ENCODE results near the gene PARVB.
"Not testable (repeated sequence)": the region's sequence is repeated elsewhere in the genome, so short reads cannot be mapped to it uniquely, and the experiment has no call there.

The PARVB gene

GRCh38 chr22:44108806-44109385 lies 84.8 kb downstream of the PARVB start:
- TF ChIP-seq CTCF (IDR thresholded peaks at IDR 0.05; ENCODE audit: control insufficient read depth, insufficient read depth, low read depth, low read length, missing control alignments) = no peak
- no peak for DNase-seq (ENCODE audit: low read depth)
- no peak overlapping the region for H3K4me3 ChIP-seq (ENCODE audit: control insufficient read depth, low read depth, low read length)

- DNase-seq (ENCODE audit: low read depth) = no peak
- no peak for TF ChIP-seq CTCF (IDR thresholded peaks at IDR 0.05; ENCODE audit: control insufficient read depth, insufficient read depth, low read depth, low read length, missing control alignments)
- no peak overlapping the region for H3K4me3 ChIP-seq (ENCODE audit: control insufficient read depth, low read depth, low read length)
These were observed 85.3 kb downstream of the PARVB start for GRCh38 chr22:44109416-44109815.

GRCh38 chr22:44110656-44111055 lies 86.6 kb downstream of the PARVB start:
- DNase-seq (ENCODE audit: low read depth); H3K4me3 ChIP-seq (ENCODE audit: control insufficient read depth, low read depth, low read length): not testable (repeated sequence)

- TF ChIP-seq CTCF (IDR thresholded peaks at IDR 0.05; ENCODE audit: control insufficient read depth, insufficient read depth, low read depth, low read length, missing control alignments) = no peak
- no peak for DNase-seq (ENCODE audit: low read depth)
- no peak overlapping the region for H3K4me3 ChIP-seq (ENCODE audit: control insufficient read depth, low read depth, low read length)
These were observed 87.6 kb downstream of the PARVB start for GRCh38 chr22:44111562-44112155.

GRCh38 chr22:44112191-44112590 lies 88.1 kb downstream of the PARVB start:
- no peak overlapping the region for H3K4me3 ChIP-seq (ENCODE audit: control insufficient read depth, low read depth, low read length)
- no peak for DNase-seq (ENCODE audit: low read depth)
- TF ChIP-seq CTCF (IDR thresholded peaks at IDR 0.05; ENCODE audit: control insufficient read depth, insufficient read depth, low read depth, low read length, missing control alignments) = no peak

GRCh38 chr22:44116331-44116730 lies 92.2 kb downstream of the PARVB start:
- no peak overlapping the region for H3K4me3 ChIP-seq (ENCODE audit: control insufficient read depth, low read depth, low read length)
- DNase-seq (ENCODE audit: low read depth) = no peak
- TF ChIP-seq CTCF (IDR thresholded peaks at IDR 0.05; ENCODE audit: control insufficient read depth, insufficient read depth, low read depth, low read length, missing control alignments) = no peak

GRCh38 chr22:44116755-44117684 lies 92.9 kb downstream of the PARVB start:
- no peak for DNase-seq (ENCODE audit: low read depth)
- TF ChIP-seq CTCF (IDR thresholded peaks at IDR 0.05; ENCODE audit: control insufficient read depth, insufficient read depth, low read depth, low read length, missing control alignments) = no peak
- H3K4me3 ChIP-seq (ENCODE audit: control insufficient read depth, low read depth, low read length) = no peak overlapping the region
